SKM-1 treated with dmso at 0.1 percent for 144 hours (cell line): ENCODE data around the gene RANBP3.

ENCODE experiments used
- DNase-seq: peaks from one replicate; lab custom pipeline; 2025; ENCODE audit not compliant: unreplicated experiment; lab: John Stamatoyannopoulos, UW

Gene RANBP3

DNA sequence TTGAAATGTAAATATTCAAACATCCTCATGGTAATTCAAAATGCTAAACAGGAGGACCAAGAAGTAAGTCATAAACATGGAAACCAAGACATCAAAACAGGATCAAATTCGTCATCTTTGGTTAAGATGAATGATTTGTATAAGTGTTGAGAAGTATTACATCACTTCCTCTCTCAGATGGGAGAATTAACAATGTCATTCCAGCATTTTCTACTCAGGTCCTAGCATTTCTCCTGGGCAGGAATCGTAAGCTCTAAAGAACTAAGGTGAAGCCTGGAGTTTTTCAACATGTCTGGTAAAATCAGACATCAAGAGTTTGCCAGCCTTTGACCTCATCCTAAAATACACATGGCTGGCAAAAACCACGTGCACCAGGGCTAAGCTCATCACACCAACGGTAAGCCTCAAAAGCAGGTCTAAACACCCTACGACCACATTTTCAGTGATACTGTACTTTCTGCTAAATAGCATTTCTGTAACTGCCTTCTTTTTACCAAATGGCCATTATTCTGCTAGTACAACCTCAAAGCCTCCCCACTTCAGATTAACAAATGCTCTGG lies 24.8 kb downstream of the RANBP3 start:
- DNase-seq, result no peak

DNA sequence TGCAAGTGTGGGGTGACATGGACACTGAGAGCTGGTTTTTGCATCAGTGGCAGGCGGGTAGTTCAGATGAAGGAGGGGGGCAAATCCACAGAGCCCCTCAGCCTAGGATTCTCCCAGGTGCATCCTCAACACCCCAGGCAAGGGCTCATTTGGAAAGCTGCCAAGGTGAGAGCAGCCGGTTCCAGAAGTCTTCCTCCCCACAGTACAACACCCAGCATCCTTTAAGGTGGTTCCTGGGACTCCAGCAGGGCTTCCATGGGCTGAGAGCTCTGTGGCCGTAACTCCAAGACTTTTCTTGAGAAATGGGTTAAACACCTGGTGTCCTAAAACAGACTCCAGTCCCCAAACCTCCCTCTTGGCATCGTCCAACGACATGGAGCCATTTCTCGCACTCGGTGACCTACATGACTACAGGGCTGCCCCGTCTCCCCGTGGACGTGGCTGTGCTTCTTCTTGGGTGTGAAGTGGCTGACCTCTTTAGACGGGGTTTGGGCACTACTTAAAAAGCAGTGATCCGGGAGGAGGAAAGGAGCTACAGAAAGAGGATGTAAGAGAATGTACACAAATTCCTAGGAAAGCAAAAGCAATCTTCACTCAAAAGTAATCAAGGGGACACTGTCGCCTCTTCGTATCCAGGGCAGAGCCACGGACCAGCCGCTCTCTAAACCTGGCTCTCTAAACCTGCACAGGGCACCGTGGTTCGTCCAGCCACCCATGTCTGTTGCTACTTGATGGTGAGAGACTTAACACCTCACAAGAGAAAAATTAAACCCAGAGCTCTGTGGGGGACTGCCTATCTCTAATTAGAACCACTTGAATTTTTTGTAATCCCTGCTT lies 25.5 kb downstream of the RANBP3 start:
- DNase-seq, result no peak

GRCh38 chr19:5951338-5951861 lies 26.5 kb downstream of the RANBP3 start:
- DNase-seq, result no peak

DNA sequence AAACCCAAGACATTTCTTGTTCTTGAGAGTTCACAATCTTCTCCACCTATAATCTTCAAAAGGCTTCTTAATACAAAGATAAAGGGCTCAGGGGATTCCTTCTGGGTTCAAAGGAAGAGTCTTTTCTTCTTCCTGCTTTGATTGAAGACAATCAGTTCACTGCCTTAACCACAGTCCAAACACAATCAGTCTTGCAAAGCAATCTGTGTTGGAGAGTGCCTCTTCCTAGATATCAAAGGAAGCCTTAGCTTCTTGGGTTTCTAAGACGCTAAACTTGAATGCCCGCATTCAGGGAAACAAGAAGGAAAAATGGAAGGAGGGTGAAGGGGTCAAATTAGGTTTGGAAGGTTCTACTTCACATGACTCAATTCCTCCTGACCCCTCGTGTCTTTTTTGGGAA lies 27.2 kb downstream of the RANBP3 start:
- no peak for DNase-seq

- no peak for DNase-seq
These were observed 28.1 kb downstream of the RANBP3 start for GRCh38 chr19:5949792-5950305.

DNA sequence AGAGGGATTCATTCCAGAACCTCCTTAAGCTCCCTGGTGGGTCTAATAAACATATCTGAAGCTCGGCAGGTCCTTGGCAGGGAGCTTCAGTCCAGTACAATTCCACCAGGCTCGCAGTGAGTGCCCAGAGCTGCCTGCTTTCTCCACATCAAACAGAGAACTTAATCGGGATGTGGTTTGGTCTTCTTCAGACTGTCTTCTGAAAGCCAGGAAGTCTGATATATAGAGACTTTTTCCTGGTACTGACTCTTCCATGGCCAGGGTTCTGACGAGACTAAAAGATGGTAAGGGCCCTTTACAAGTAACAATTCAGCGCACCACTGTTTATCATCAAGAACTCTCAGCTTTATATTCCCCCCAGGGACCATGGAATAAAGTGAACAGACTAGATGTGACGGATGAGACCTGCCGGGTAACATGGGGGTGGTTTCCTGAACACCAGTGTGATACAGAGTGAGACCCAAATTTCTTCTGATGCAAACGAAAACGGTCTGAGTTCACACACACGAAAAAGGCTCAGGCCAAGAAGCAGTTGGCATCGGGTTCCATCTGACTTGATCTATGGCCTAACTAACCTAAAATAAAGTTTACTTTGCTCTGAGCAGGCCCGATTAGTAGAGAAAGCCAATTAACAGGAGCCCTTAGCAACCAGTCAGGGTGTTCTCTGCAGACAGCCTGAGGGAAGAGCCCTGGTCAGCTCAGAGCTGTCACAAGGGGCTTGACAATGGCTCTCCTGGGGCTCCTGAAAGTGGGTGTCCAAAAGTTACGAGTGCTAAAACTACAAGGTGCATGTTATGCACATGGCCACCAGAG lies 29.0 kb downstream of the RANBP3 start:
- DNase-seq, result no peak

- DNase-seq, result peak; percentile 11
These were observed 30.5 kb downstream of the RANBP3 start for GRCh38 chr19:5947435-5947834.

DNA sequence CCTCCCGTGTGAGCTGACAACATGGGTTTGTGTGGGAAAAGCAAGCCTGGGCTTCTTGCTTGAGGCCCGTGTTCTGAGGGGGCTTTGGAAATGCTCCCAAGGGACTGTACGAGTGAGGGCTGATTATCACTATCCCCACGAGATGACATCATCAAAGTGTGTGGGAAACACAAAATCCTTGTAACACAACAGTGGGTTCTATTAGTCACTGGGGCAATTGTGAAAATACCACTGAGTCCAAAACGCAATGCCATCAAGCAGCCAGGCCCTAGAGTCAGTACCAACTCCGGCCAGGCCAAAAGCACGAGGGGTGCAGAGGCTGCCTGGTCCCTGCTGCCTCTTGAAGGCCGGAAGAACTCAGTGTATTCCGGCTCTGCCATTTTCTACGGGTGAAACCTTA lies 34.3 kb downstream of the RANBP3 start:
- no peak for DNase-seq

GRCh38 chr19:5943045-5943444 lies 34.9 kb downstream of the RANBP3 start:
- no peak for DNase-seq

DNA sequence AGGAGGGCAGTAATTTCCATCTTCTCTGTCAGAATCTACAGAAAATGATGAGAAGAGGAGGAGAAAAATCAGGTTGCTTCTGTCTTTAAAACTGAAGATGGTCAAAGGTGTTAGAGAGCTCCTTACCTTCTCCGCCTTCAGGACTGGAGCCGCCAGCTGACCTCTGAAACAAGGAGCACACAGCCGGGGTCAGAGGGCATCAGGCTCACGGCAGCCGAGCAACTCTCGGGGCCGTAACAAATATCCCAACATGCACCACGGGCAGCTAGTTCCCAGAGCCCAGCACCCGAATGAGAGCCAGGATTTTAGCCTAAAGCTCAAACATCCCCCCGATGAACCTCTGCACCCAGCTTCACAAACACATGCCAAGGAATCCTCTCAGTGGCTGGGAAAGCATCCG lies 36.3 kb downstream of the RANBP3 start:
- DNase-seq, result no peak

GRCh38 chr19:5940260-5941208 lies 37.4 kb downstream of the RANBP3 start:
- DNase-seq, result no peak

GRCh38 chr19:5937550-5937949 lies 40.4 kb downstream of the RANBP3 start:
- no peak for DNase-seq

DNA sequence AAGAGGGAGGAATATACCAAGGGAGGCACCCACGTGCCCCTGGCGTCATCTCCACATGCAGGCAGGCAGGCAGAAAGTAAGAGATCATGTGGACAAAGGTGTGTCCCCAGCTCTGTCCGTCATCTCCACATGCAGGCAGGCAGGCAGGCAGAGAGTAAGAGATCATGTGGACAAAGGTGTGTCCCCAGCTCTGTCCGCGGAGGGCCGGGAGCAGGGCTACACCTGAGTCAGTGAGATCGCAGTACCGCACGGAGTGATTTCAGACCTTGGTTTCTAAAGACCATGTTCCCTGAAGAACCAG lies 41.7 kb downstream of the RANBP3 start:
- DNase-seq, result no peak

- DNase-seq, result no peak
These were observed 42.3 kb downstream of the RANBP3 start for GRCh38 chr19:5935473-5936291.

DNA sequence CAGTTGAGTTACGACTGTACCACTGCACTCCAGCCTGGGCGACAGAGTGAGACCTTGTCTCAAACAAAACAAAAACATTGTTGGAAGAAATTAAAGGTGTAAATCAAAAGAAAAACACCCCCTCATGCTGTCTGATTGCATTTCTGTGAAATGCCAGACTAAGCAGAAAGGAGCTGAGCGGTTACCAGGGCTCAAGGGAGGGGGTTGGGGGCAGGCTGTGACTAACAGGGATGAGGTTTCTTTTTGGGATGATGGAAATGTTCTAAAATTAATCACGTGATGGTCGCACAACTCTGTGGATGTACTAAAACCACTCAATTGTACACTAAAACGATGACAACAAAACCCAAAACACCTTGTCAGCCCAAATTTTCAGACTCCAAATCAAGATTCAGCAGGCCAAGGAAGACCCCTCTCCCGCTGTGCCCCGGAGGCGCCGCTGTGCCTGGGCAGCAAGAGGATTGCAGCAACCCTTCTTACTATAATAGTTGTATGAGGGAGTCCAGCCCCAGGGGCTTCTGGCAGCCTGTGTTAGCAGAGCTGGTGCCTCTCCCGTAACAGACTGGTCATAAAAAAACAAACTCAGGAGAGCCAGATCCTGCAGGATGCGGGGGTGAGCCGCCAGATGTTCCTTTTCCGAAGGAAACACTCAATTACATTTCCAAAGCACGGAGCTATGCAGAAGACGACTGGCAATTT lies 43.0 kb downstream of the RANBP3 start:
- DNase-seq, result no peak

GRCh38 chr19:5934069-5934401 lies 43.9 kb downstream of the RANBP3 start:
- no peak for DNase-seq

DNA sequence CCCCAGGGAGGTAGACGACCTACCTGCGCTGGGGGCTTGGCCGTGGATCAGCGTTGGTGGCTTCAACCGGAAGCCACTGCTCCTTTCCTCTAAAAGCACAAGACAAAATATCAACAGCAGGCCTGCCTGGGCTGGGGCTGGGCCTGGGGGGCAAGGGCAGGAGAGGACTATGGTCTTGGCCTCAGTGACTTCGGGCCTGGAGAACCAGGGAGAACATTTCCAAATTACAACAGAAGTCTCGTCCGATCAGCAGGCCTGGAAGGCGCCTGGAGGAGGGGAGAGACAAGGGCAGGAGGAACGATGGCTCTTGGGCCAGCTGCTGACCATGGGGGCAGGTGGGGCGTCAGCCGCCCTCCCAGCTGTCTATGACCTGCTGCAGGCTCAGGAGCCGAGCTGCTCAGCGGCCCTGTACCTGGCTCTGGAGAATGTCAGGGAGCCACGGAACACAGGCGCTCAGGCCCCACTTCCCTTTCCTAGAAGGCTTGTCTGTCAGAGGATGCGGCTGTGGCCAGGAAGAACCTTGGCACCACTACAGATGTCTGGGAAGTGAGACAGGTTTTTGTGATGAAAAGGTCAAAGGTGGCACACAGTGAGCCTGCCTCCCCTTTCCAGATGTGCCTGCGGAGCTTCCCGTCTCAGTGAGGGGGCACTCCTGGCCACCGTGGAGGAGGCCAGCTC lies 44.4 kb downstream of the RANBP3 start:
- DNase-seq, result no peak

DNA sequence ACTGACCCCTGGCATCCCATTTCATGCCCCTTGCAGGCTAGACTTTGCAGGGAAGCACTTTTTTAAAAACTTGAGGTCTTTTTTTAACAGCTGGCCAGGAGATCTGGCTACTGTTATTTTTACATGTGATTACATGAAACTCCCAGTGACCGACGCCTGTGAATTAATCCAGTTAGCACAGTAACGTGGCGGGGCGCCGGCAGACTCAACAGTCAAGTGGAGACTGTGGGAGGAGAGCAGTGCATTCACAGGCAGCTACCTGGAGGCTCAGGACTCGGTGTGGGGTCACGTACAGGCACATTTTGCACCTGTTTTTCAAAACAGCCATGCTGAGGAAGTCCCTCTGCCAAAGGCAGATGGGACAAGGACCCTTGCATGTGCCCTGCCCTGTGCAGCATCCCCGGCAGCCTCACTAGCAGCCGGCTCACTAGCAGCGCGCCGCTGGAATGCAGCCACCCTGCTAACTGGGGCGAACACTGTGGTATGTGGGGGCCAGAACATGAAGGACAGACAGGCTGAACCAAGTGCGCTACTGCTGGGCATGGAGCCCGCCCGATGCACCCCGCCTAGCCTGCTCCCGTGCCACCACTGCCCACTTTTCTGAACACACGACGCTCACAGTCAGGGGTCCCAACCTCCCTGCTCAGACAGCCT lies 45.2 kb downstream of the RANBP3 start:
- DNase-seq, result no peak
